IPS-20b (cell line): Measurements from ENCODE around the gene DTNA.
"Not testable (repeated sequence)": the region's sequence is repeated elsewhere in the genome, so short reads cannot be mapped to it uniquely, and the experiment has no call there.

Experiments used
- H3K27ac ChIP-seq: one replicate; pipeline ENCODE4 v1.5.1; 2013; ENCODE audit warnings: low read length
- H3K27me3 ChIP-seq: 2 replicates; pipeline ENCODE4 v1.6.1; 2013; ENCODE audit warnings: mild to moderate bottlenecking, low read length, inconsistent platforms; ENCODE audit not compliant: insufficient read depth
- H3K36me3 ChIP-seq: 2 replicates; pipeline ENCODE4 v1.6.1; 2013; ENCODE audit warnings: low read depth, mild to moderate bottlenecking, inconsistent platforms, low read length, moderate library complexity; ENCODE audit not compliant: insufficient read depth
- H3K4me1 ChIP-seq: 2 replicates; pipeline ENCODE4 v1.6.1; 2013; ENCODE audit warnings: mild to moderate bottlenecking, control low read depth, inconsistent platforms, low read length, moderate library complexity; ENCODE audit not compliant: insufficient read depth
- H3K4me3 ChIP-seq: 2 replicates; pipeline ENCODE4 v1.5.1; 2013; ENCODE audit warnings: mild to moderate bottlenecking, low read length, inconsistent platforms
- H3K9ac ChIP-seq: 2 replicates; pipeline ENCODE4 v1.6.1; 2013; ENCODE audit warnings: low read depth, mild to moderate bottlenecking, inconsistent platforms, low read length, moderate library complexity
- H3K9me3 ChIP-seq: 2 replicates; pipeline ENCODE4 v1.6.1; 2013; ENCODE audit warnings: mild to moderate bottlenecking, low read depth, low read length, inconsistent platforms; ENCODE audit not compliant: insufficient read depth

DTNA gene

GRCh38 chr18:34701911-34702310 is 8.2 kb upstream of the DTNA start:
- Histone ChIP-seq H3K9me3 (no peaks in the 10 kb centered on the region), H3K27me3 (no peaks in the 10 kb centered on the region), H3K27ac (no peak overlapping the region), H3K36me3 (no peaks in the 10 kb centered on the region), H3K4me3 (no peak overlapping the region), H3K4me1 (peaks cover 19% of the 10 kb centered on the region), H3K9ac (no peak overlapping the region)

- Histone ChIP-seq H3K27me3 (no peaks in the 10 kb centered on the region), H3K9ac (no peak overlapping the region), H3K9me3 (no peaks in the 10 kb centered on the region), H3K4me3 (no peak overlapping the region), H3K4me1 (peaks cover 16% of the 10 kb centered on the region), H3K36me3 (no peaks in the 10 kb centered on the region), H3K27ac (no peak overlapping the region)
Measured at GRCh38 chr18:34702814-34703213, 7.3 kb upstream of the DTNA start.

DNA sequence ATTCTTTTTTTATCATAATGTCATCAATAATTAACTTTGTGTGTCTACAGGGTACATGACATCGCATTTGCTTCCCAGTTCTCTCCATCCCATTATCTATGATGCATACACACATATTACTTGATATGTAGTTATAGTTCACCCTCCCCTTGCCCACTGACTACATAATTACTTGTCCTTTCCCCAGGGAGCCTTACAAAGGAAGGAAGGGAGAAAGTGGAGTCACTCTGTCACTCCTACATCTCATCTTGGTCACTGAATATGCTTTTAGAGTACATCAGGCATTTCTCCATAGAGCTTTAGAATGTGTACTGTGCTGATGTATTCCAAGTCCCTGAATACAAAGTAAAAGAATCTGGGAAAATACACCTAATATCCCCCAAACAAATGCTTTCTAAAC is 6.0 kb upstream of the DTNA start:
- peaks cover 24% of the 10 kb centered on the region for H3K4me1 ChIP-seq
- H3K9ac ChIP-seq, result no peak overlapping the region
- no peaks in the 10 kb centered on the region for H3K9me3 ChIP-seq
- no peak overlapping the region for H3K27ac ChIP-seq
- no peaks in the 10 kb centered on the region for H3K36me3 ChIP-seq
- H3K4me3 ChIP-seq, result no peak overlapping the region
- no peaks in the 10 kb centered on the region for H3K27me3 ChIP-seq

GRCh38 chr18:34704823-34705222 is 5.3 kb upstream of the DTNA start:
- H3K9me3 ChIP-seq, result no peaks in the 10 kb centered on the region

DNA sequence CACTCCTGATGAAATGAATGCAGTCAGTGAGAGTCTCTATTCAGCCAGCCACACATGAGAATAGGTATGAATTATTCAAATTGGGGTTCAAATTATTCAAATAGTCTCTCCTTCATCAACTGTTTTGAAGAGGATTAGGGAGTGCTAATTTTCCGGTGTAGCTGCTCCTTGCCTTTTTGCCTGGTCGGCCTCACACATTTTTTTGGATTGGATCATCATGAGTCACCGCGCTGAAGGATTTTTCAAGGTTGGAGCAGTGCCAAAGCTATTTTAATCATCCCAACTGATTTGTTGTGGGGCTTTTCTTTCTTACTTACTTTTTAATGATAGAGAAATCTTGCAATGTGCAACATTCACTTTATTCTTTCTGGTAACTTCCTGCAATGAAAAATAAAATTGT is 2.4 kb upstream of the DTNA start:
- H3K27ac ChIP-seq, result no peak overlapping the region
- no peaks in the 10 kb centered on the region for H3K9me3 ChIP-seq
- no peaks in the 10 kb centered on the region for H3K36me3 ChIP-seq
- H3K27me3 ChIP-seq, result no peaks in the 10 kb centered on the region
- peaks cover 41% of the 10 kb centered on the region for H3K4me1 ChIP-seq
- H3K4me3 ChIP-seq, result no peak overlapping the region
- H3K9ac ChIP-seq, result no peak overlapping the region

More at GRCh38 chr18:34704823-34705222, 5.3 kb upstream of the DTNA start:
- Histone ChIP-seq H3K4me1 (peaks cover 30% of the 10 kb centered on the region), H3K36me3 (no peaks in the 10 kb centered on the region), H3K9ac (no peak overlapping the region), H3K4me3 (no peak overlapping the region), H3K27me3 (no peaks in the 10 kb centered on the region), H3K27ac (no peak overlapping the region)

- H3K27ac ChIP-seq, result no peak overlapping the region
- peaks cover 41% of the 10 kb centered on the region for H3K4me1 ChIP-seq
- H3K27me3 ChIP-seq, result no peaks in the 10 kb centered on the region
- H3K9me3 ChIP-seq, result no peaks in the 10 kb centered on the region
- H3K9ac ChIP-seq, result no peak overlapping the region
- no peak overlapping the region for H3K4me3 ChIP-seq
- no peaks in the 10 kb centered on the region for H3K36me3 ChIP-seq
Measured at GRCh38 chr18:34709104-34709503, 994 bp upstream of the DTNA start.

GRCh38 chr18:34710458-34710914 is 388 bp downstream of the DTNA start:
- no peaks in the 10 kb centered on the region for H3K27me3 ChIP-seq
- no peak overlapping the region for H3K27ac ChIP-seq
- H3K4me1 ChIP-seq, result peaks cover 39% of the 10 kb centered on the region; the same call in 1 of the 2 replicates
- no peaks in the 10 kb centered on the region for H3K36me3 ChIP-seq
- H3K9ac ChIP-seq, result peak overlapping the region; percentile 10; the same call in 1 of the 2 replicates
- H3K4me3 ChIP-seq, result peak overlapping the region; percentile 20; the same call in 1 of the 2 replicates
- no peaks in the 10 kb centered on the region for H3K9me3 ChIP-seq

DNA sequence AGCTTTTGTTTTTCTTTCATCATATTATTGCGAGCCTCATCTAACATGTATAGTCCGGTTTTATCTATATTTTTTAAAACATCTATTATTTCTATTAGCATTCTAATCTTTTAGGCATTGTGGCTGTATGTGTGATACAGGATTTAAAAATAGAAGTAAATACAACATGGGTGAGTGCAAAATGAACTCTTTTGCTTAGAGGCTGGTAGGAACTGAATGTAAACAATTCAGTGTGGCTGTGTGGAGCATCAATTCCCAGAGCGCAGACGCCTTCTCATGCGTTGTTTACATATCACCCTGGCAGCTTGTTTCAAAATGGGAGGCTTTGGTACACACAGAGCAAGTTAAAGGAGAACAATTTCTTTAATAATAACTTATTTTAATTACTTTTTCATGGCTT is 836 bp downstream of the DTNA start:
- H3K9ac ChIP-seq, result no peak overlapping the region; the same call in 1 of the 2 replicates
- no peaks in the 10 kb centered on the region for H3K9me3 ChIP-seq
- no peaks in the 10 kb centered on the region for H3K36me3 ChIP-seq
- H3K4me3 ChIP-seq, result peak overlapping the region; percentile 20; the same call in 1 of the 2 replicates
- H3K4me1 ChIP-seq, result peaks cover 39% of the 10 kb centered on the region; the same call in 1 of the 2 replicates
- H3K27ac ChIP-seq, result no peak overlapping the region
- no peaks in the 10 kb centered on the region for H3K27me3 ChIP-seq

DNA sequence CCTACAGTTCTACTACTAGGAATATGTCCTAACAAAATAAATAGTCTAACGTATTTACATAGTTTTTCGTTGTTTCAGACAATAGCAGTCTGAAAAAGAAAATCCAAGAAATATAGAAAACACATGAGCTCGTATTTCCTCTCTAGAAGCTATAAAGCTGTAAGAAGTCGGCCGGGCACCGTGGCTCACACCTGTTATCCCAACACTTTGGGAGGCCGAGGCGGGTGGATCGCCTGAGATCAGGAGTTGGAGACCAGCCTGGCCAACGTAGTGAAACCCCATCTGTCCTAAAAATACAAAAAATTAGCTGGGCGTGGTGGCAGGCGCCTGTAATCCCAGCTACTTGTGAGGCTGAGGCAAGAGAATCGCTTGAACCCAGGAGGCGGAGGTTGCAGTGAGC is 6.0 kb downstream of the DTNA start:
- not testable (repeated sequence) for H3K4me3 ChIP-seq, H3K36me3 ChIP-seq, H3K9me3 ChIP-seq, H3K27me3 ChIP-seq, H3K4me1 ChIP-seq, H3K27ac ChIP-seq, H3K9ac ChIP-seq

- Histone ChIP-seq H3K9ac (no peak overlapping the region), H3K9me3 (no peaks in the 10 kb centered on the region), H3K4me1 (no peaks in the 10 kb centered on the region), H3K4me3 (no peak overlapping the region), H3K27ac (no peak overlapping the region), H3K27me3 (no peaks in the 10 kb centered on the region), H3K36me3 (no peaks in the 10 kb centered on the region)
Measured at GRCh38 chr18:34718610-34719009, 8.5 kb downstream of the DTNA start.

- no peak overlapping the region for H3K4me3 ChIP-seq
Measured at GRCh38 chr18:34720220-34720619, 10.1 kb downstream of the DTNA start.

DNA sequence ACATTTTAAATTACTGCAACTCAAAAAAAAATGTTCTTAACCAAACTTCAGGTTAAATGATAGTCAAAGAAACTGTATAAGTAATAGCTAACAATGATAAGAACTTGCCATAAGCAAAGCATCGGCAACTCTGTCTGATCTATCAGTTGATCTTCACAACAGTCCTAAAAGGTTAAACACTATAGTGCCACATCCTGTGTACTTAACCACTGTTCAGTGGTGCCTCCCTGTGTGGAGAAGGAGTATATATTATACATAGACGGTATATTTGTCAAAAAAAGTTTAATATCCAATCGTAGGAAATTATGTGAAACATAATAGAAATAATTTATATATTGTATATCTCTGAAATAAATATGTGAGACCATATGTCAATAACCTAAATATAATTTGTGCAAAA is 13.0 kb downstream of the DTNA start:
- H3K27ac ChIP-seq, result no peak overlapping the region
- H3K4me1 ChIP-seq, result no peaks in the 10 kb centered on the region
- no peaks in the 10 kb centered on the region for H3K36me3 ChIP-seq
- H3K4me3 ChIP-seq, result no peak overlapping the region
- no peaks in the 10 kb centered on the region for H3K27me3 ChIP-seq
- no peak overlapping the region for H3K9ac ChIP-seq
- H3K9me3 ChIP-seq, result no peaks in the 10 kb centered on the region

More at GRCh38 chr18:34720220-34720619, 10.1 kb downstream of the DTNA start:
- Histone ChIP-seq H3K36me3 (no peaks in the 10 kb centered on the region), H3K9me3 (no peaks in the 10 kb centered on the region), H3K4me1 (no peaks in the 10 kb centered on the region), H3K27ac (no peak overlapping the region), H3K27me3 (no peaks in the 10 kb centered on the region), H3K9ac (no peak overlapping the region)
